HuH-7.5 (cell line): ENCODE data around the gene GOT1.

Source experiments
- DNase-seq: peaks from one replicate; pipeline ENCODE4 v3.0.0; 2011; ENCODE audit warnings: low spot score

The GOT1 gene

GRCh38 chr10:99395750-99396445 is 34.5 kb downstream of the GOT1 start:
- no peak for DNase-seq

- DNase-seq, result no peak
These were observed 35.5 kb downstream of the GOT1 start for GRCh38 chr10:99394761-99395386.

DNA sequence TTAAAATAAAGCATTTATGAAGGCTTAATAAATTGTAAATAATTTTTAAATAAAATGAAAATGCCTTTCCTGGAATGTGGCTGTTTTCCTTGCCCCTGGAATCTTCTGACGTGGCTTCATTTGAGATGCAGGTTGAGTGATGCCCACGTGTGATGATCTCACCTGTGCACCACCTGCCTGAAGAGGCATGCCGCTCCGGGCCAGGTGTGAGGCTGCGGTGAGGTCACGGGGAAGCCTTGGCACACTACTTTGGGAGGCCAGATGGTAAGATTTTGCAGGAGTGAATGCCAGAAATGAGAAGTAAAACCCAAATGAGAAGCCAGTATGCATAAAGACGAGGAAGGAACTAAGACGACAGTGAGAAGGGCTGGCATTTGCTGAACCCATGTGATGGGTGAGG is 36.2 kb downstream of the GOT1 start:
- DNase-seq, result no peak

DNA sequence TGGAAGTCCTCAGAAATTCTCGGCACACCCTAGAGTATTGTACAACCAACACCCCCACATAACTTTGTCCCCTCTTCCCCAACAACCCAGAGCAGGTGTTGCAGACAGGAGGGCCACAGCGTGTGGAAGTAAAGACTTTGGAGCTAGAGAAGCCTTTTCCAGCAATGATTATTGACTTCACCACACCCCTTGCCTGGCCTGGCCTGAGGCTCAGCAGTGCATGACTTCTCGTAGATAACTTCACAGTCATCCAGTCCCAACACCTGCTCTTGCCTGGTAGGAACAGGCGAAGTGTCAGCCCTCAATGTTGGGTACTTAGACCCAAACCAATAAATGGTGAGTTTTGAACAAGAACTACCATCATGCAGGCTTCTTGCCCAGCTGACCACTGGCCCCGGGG is 36.7 kb downstream of the GOT1 start:
- DNase-seq, result no peak

GRCh38 chr10:99393036-99393435 is 37.4 kb downstream of the GOT1 start:
- DNase-seq, result no peak

GRCh38 chr10:99391346-99391745 is 39.1 kb downstream of the GOT1 start:
- no peak for DNase-seq

DNA sequence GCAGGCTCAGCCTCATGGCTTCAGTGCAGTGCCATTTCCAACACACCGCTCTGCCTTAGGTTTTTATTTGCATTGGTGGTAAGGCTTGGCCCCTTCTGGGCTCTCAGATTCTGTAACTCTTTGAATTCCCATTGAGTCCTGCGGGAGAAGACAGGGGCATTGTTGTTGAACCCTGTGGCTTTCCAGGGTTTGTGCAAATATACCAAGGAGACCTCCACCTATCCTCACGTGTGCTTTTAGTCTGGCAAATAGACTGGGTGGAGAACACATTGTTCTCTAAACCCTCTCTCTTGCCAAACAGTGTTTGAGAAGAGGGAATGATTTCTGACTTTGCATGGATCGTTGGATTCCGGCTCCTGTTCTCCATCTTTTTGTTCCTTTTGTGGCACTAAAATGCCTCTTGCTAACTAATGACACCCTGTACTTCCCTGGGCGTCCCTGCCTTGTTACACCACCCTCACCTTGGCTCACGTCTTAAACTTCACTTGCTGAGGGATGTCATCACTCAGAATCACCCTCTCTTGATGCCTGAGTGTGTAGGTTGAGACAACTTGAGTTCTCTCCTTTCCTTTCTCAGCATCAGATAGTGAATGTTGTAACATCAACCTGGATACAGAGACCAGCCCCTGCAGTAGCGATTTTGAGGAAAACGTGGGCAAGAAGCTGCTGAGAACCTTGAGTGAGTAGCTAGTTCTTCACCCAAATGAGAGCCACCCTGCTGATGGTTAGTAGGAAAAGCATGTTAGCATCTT is 40.5 kb downstream of the GOT1 start:
- DNase-seq, result no peak

DNA sequence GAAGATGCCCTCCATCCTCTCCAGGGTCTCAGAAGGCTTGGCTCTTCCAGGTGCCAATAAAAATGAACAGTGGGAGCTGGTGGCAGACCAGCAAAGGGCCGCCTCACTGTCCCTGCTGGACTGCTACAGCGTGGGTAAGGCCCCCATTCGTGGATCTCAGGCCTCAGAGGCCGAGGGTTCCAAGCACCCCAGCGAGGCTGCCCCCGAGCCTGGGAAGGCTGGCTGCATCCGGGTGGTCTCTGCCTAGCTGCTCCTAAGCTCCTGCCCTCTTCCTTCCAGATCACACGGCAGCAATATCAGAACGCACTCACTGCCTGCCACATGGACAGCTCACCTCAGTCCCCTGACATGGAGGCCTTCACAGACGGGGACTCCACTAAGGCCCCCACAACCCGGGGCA is 42.9 kb downstream of the GOT1 start:
- no peak for DNase-seq

DNA sequence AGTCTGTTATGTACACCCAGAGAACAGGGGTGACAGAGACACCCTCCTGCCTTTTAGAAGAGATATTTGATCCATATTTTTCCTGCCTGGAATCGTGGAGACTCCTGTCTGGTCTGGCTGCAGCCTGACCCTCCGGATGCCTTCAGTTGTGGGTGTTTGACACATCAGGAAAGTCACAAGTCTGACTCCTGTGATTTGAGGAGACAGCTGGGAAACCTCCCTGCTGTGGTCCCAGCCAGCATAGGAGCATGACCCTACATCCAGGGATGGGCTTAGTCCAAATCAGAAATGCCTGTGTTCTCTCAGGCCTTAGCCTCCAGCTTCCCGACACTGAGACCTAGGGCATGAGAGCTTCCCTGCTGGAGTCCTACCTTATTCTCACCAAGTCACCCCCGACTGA is 43.4 kb downstream of the GOT1 start:
- no peak for DNase-seq

- no peak for DNase-seq
These were observed 48.2 kb downstream of the GOT1 start for GRCh38 chr10:99382176-99382575.

- no peak for DNase-seq
These were observed 55.0 kb downstream of the GOT1 start for GRCh38 chr10:99375426-99375825.

- no peak for DNase-seq
These were observed 55.5 kb downstream of the GOT1 start for GRCh38 chr10:99374972-99375371.

DNA sequence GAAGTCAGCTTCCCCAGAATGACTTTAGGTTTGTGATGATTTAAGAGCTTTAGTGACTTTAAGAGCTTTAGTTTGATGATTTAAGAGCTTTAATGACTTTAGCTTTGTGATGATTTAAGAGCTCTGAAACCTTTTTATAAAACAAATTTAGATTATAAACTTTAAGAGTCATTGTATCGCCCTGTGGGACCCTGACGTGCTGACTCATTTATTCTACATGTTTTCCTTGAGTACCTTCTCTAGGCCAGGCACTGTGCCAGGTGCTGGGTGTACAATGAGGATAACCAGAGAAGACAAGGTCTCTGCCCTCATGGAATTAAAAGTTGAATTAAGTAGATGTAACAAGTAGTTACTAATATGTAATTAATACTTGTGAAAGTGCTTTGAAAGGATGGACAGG is 55.9 kb downstream of the GOT1 start:
- DNase-seq, result no peak

GRCh38 chr10:99372546-99373271 is 57.7 kb downstream of the GOT1 start:
- DNase-seq, result no peak

DNA sequence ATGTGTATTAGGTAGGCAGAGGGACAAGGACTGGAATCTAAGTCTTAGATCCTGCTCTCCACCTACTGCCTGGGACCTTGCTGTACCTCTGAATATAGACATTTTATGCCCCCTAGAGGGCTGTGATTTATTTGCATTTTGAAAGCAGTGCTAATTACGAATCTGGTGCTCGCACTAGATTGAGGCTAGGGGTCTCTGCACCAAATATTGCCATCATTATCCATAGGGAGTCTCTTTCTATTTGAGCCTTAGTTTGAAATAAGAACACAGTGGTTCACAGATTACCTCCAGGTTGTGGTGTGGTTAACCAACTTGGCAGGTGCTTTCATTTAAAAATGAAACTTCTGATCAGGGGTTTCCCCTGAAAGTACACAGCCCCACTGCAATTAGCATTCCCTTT is 59.4 kb downstream of the GOT1 start:
- DNase-seq, result peak; percentile 41

DNA sequence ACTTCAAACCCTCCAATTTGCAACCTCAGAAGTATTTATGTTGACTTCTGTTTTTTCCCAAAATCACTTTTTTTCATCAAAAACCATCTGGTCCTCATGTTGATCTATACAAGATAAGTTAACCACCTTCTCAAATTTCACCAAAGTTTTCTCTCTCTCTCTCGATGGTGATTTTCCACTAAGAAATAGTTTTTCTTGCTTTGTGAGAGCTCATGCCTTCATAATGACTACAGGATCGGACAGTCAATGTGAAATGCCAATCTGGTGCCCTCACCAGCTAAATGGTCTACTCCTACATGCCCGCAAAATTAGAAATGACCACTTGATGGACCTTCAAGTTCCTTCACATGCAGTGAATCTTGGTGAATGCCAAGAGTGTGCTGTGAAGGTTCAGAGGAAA is 60.9 kb downstream of the GOT1 start:
- DNase-seq, result no peak

- DNase-seq, result no peak
These were observed 61.3 kb downstream of the GOT1 start for GRCh38 chr10:99369126-99369525.

- DNase-seq, result no peak
These were observed 61.8 kb downstream of the GOT1 start for GRCh38 chr10:99368646-99369045.

DNA sequence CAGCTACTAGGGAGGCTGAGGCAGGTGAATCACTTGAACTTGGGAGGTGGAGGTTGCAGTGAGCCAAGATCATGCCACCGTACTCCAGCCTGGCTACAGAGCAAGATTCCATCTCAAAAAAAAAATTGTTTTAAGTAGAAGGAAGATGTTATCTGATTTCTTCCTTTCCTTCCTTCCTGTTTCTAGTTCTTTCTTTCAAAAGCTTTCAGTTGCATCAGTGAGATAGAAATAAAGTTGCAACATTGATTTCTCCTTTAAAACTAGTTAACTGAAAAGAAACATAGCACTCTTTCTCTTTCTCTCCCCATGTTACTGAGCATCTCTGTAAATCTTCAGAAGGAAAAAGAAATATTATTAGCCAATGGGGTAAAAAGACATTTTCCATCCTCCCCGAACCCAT is 63.8 kb downstream of the GOT1 start:
- no peak for DNase-seq

DNA sequence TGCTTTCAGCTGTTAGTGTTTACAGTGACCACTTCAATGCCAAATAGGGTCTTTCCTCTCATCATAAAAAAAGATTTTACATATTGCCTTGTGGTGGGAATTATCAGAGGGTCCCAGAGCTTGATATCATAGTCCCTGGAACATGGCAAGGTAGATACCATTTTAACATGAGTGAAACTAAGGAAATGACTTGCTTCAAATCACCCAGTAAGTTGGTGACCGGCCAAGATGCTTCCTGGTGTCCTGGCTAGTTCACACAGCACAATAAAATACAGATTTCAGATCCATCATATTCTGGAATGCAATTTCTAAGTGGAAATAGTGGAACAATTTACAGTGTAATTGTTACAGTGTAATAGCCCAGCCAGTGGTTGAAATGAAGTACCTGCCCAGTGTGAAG is 64.7 kb downstream of the GOT1 start:
- no peak for DNase-seq

DNA sequence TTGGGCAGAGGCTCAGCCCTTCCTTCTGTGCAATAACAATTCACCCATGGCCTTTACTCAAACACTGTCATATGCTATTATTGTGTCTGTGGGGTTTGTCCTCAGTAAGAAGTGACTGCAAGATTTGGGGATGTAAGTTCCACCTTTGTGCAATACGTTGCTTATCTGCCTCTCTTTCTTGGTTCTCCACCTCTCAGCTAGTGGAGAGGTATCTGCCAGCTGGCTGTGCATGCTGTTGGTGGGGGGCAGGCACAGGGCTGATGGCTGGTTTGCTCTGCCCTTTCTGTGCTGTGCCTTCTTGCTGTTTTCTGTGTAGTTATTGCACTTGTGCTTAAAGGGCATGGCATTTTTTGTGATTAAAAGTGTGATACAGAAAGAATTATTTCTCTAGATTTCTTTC is 65.1 kb downstream of the GOT1 start:
- no peak for DNase-seq

DNA sequence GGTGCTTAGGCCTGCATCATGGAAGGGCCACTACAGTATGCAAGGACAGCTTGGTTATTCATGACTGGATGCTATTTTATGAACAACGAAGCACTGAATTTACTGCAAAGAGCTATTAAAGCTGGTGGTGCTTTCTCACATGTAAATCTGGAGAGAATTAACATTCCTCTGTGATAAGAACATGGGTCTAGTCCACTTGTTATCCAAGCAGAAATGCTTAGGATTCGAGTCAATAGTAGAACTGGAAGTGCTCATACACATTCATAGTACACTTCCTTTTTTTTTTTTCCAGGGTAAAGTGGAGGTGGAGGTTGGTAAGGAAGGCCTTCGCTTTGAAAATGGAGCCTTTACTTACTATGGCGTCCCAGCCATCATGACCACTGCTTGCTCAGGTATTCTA is 66.3 kb downstream of the GOT1 start:
- no peak for DNase-seq

DNA sequence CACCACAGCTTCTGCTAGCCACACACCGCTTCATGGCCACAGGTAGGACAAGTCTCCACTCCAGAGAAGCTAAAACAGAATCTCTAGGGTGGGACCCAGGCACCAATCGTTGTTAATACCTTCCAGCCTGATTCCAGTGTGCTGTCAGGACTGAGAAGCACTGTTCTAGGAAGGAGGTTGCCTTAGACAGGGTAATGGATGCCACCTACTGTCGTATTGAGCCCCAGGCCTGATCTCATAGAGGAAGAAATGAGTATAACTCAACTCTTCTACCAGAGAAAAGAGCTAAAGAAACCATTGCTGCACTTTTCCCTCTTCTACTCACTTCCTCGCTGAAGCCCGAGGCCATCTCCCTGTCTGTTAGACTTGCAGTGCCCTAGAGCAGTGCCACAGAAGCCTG is 69.5 kb downstream of the GOT1 start:
- DNase-seq, result no peak
